Smooth muscle cell of the pulmonary artery (primary cell): Measurements from ENCODE around the gene CSTF2T. TPM values are rescaled to one million over a fixed set of nuclear protein-coding genes. Genes with fewer than 3 reads are reported as not detected.

ENCODE experiments used
- total RNA-seq: library from RNA; depleted of rRNA; stranded (reverse); fragments of >200 nt; gene quantifications from 2 replicates; pipeline ENCODE4 v1.2.3, GENCODE V29; 2014

CSTF2T gene, protein sequence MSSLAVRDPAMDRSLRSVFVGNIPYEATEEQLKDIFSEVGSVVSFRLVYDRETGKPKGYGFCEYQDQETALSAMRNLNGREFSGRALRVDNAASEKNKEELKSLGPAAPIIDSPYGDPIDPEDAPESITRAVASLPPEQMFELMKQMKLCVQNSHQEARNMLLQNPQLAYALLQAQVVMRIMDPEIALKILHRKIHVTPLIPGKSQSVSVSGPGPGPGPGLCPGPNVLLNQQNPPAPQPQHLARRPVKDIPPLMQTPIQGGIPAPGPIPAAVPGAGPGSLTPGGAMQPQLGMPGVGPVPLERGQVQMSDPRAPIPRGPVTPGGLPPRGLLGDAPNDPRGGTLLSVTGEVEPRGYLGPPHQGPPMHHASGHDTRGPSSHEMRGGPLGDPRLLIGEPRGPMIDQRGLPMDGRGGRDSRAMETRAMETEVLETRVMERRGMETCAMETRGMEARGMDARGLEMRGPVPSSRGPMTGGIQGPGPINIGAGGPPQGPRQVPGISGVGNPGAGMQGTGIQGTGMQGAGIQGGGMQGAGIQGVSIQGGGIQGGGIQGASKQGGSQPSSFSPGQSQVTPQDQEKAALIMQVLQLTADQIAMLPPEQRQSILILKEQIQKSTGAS
- total RNA-seq = 15.4 and 19.0 TPM in 2 replicates

DNA sequence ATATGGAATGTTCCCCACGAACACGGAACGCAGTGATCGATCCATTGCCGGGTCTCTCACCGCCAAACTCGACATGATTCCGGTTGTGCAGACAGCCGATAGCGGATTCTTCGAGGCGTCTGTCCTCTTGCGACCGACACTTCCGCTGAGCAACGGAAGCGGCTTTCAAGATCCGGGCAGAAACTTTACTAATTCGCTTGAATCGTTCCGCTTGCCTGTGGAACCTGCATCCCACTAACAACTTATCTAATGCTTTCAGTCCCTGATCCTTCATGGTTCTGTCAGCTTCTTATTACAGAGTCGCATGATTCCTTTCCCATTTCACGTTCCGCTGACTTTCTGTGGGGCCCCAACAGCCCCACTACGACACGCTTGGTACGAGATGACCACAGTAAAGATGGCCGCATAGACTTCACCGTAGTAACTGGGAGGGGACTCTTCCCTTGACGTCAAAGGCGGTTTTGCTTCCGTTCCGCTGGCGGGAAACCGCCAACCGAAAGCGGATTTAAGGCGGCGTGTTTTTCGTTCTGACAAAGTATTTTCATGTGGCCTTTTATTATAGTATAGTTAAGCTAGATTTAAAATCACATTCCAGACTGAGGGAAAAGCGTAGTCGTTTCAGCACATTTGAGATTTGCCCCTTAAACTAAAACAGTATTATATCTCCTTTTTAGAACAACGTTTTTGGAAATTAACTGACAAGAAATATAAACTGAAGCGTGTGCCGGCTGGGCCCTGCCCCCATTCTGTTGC, at the start of gene CSTF2T:
Gene CSTF2T (minus strand): TSS at position 121 of the 753 bp plus-strand sequence. CDS start 46 bp downstream, at position 75.

